GM21528 (cell line): Measurements from ENCODE around the gene MMP3.
"Not testable (repeated sequence)": the region's sequence is repeated elsewhere in the genome, so short reads cannot be mapped to it uniquely, and the experiment has no call there.

Experiments
- ATAC-seq: cut with Tn5 transposase; IDR thresholded peaks from one replicate; pipeline ENCODE4 v1.9.1; 2021; ENCODE audit warnings: mild to moderate bottlenecking, moderate library complexity; ENCODE audit not compliant: unreplicated experiment, low FRiP score

The MMP3 gene

GRCh38 chr11:102843489-102843888 lies at the start of gene MMP3:
Gene MMP3, minus strand, starts transcription at chr11:102843609. Its CDS starts 63 bp downstream, at chr11:102843546.
- no peak for ATAC-seq

- ATAC-seq: no peak
These were observed 48.3 kb upstream of the MMP3 start for GRCh38 chr11:102891736-102892135.

DNA sequence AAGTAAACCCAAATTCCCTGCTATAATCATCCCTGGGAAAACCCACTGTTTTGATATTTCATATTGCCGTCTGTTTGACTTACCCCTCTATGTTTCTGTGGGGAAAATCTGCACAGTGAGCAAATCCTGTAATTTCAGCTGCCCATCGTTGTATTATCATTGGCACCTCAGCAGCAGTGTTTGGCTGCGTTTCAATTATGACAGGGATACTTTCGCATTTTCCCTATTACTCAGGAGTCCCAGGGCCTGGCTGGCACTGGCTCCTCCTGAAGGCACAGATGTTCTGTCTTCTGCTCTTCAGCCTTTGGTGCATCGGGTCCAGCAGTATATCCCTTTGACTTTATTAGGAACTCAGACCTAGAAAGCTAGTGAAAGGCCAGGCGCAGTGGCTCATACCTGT lies 43.6 kb upstream of the MMP3 start:
- no peak for ATAC-seq

- ATAC-seq: no peak
These were observed 39.7 kb upstream of the MMP3 start for GRCh38 chr11:102883141-102883540.

- ATAC-seq: no peak
These were observed 39.1 kb upstream of the MMP3 start for GRCh38 chr11:102882389-102883024.

DNA sequence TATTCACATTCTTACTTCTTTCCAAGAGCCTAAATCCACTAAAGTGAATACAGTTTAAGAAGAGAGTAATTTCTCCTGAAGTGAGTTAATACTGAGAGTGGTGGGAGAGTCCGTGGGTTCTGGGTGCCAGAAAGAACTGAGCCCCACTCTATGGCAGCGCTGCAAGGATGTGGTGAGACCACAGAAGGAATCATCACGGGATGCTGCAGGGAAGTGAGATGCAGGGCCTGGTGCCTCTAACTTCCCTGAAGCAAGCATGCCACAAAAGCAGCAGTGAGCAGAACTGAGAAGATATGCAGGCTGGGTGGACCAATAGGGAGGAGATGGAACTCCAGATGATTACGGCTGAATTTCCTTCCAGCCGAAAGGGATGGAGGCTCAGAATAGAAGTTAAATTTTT lies 36.4 kb upstream of the MMP3 start:
- no peak for ATAC-seq

DNA sequence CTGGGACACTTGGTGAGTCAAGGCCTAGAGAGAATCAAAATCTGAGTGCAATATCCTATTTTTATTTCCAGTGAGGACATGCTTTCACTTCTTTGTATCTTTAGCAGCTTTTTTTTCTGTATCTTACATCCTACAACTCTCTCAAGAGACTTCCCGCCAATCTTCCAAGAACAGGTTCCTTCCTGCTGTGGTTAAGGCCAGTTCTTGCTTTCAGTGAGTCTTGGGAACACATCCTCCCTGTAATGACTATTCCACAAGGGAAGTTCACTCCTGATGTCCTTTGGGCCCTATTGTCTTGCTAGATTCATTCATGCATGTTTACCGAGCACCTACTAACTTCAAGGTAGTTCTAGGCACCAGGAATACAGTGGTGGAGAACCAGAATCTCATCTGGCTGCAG lies 35.2 kb upstream of the MMP3 start:
- no peak for ATAC-seq

- ATAC-seq: no peak
These were observed 31.4 kb upstream of the MMP3 start, which contains the start of gene MMP12 for GRCh38 chr11:102874852-102875251. Gene MMP12, minus strand, starts transcription at chr11:102874982. Its CDS starts 45 bp downstream, at chr11:102874937.

- not testable (repeated sequence) for ATAC-seq
These were observed 26.1 kb upstream of the MMP3 start for GRCh38 chr11:102869354-102869964.

DNA sequence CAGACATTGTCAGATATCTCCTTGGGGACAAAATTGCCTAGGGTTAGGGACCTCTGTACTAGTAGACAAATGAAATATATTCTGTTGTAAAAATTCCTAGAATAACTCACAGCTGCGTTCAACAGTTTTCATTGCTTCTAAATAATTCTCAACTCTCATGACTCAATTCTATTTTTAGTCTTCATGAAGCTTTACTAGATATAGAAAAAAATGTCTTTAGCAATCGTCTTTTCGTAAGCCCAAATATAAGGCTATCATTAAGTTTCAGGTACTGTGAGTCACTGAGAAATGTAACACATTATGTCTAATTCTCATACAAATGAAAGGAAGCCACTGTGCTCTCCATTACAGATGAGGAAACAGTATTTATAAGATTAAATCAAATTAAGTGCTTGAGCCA lies 24.9 kb upstream of the MMP3 start:
- no peak for ATAC-seq

DNA sequence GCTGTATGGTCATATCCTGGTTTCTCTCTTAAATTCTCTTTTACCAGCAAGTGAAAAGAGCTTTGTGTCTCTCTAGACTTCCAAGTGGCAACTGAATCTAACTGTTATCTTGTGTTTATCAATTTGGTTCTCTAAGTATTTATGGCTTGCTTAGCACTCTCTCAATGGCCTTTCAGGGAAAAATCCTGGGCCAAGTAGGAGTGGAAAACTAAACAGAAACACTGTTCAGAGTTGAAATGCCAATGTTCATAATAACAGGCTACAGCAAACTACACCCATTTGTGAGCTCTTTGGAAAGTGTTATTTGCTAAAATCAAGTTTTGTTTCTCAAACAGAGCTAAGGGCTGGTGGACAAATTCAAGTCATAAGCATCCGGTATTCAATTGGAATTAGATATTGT lies 21.3 kb upstream of the MMP3 start:
- no peak for ATAC-seq

DNA sequence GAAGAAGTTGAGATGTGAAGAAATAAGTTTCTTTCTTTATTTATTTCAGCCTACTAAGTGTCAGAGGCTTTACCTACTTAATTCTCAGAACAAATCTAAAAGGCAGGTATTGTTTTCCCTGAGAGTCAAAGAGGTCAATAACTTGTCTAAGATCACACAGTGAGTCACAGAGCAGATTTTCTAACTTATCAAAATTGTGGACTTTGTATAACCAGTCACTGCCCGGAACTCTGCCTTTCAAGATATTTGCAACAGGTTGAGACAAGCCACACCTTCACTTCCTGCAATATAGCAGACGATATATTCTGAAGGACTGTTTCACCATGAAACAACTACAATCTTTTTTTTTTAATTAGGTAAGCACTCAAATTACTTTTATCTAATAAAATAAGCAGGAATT lies 10.5 kb upstream of the MMP3 start:
- ATAC-seq: no peak

DNA sequence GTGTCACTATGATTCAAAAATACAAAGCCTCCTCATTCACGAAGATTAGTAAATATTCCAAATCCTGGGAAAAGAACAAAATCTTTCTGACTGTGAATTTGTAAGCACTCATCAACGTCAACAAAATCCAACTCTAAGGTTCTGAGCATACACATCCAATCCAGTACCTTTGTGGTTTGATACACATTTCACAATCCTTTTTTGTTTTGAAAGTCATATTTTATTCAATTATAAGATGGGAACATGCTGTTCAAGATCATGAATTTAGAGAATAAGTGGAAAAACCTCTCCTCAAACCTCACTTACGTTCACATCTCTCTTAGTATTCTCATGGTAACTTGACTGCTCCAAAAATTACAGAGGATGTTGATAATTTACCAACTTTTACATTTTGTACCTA lies 9.6 kb upstream of the MMP3 start:
- no peak for ATAC-seq

GRCh38 chr11:102850973-102851745 lies 7.8 kb upstream of the MMP3 start:
- ATAC-seq: no peak

GRCh38 chr11:102849311-102849710 lies 5.9 kb upstream of the MMP3 start:
- ATAC-seq: no peak

DNA sequence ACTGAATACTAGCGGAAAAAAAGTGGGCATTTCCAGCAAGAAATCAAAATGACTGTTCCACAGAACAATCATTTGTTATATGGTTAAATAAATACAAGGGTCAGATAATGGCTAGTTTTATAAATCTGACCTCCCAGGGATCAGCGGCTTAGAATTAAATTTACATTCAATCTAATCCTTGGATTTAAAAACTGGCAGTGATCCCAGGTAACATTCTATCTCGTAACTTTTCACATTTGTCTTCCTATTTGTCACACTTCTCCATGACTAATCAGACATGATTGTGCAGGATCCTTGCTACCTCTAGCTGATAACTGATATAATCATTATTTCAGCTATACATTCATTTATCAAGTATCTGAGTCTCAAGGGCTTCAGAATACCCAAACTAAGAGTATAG lies 2.9 kb upstream of the MMP3 start:
- ATAC-seq: no peak

DNA sequence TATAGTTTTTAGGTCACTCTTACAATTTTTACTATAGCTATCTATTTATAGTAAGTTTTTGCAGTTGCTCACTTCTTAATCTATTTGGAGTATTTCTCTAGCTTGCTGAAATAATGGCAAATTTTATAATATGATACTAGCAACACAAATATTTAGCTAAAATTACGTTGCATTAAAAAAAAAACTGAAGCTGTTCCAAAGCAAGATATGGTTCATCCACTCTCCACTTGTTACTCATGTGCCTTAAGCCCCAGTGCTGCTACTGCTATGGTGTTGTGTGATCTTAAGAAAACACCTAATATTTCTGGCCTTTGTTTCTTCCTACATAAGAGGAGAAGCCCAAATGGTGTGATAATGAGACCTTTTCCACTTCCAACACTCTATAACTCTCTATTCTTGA lies 479 bp downstream of the MMP3 start:
- ATAC-seq: no peak

GRCh38 chr11:102840018-102840417 lies 3.4 kb downstream of the MMP3 start:
- no peak for ATAC-seq

DNA sequence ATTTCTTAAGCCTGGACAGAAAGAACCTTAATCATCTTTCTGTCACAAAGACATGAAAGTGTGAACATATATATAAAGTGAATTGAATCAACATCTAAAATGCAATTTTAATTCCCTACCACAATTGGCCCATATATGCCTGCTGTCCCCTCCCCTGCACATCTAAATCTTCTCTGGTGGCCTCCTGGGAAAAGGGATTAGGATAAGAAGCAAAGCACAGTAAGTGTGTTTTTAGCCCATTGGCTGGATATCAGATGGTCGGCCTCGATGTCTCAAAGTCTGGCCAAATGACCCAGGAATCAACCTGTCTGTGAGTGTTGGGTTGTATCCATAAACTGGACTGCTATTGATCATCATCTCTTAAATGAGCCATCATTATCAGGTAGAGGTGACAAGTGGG lies 5.8 kb downstream of the MMP3 start:
- ATAC-seq: no peak

GRCh38 chr11:102837156-102837555 lies 6.3 kb downstream of the MMP3 start:
- ATAC-seq: no peak

DNA sequence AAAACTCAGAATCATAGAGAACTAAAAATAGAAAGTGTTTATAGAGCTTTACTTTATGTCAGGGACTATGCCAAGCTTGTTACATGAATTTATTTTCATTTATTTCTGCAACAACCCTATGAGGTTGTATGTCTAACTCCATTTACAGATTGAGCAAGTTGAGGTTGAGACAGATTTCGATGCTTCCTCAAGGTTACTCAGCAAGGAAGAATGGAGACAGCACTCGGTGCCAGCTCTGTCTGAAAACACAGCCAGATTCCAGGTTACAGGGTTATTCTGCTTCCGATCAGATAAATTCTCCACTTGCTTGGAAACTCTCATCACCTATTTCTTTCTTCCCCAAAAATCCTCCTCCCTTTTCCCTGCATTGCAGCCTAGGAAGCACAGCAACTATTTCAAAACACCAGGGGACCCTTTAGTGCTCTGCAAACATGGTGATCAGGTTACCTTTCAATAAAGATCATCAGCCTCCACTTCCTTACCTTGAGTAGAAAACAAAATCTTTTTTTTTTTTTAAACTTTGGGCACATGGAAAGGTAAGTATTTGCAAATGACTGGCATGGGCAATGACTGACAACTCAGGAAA lies 7.0 kb downstream of the MMP3 start:
- no peak for ATAC-seq
